Measurements from ENCODE around the gene MMGT1. TPM values are rescaled to one million over a fixed set of nuclear protein-coding genes. Genes with fewer than 3 reads are reported as not detected.

MMGT1 gene
- total RNA-seq, 1 experiment from 2014 or later: 25.8 TPM

- TF ChIP-seq EZH2 (IDR thresholded peaks at IDR 0.05; ENCODE audit: borderline replicate concordance, low read depth, low read length, poor library complexity, severe bottlenecking) (no peak), CTCF (conservative IDR thresholded peaks at IDR 0.05; ENCODE audit: low read depth, low read length) (no peak)
- DNase-seq (ENCODE audit: low spot score): no peak
- POLR2A ChIA-PET (ENCODE audit: low non-redundant PET): no interaction called here
- Histone ChIP-seq H3K27ac (ENCODE audit: low read depth, low read length, poor library complexity, severe bottlenecking) (no peak overlapping the region), H3K4me3 (ENCODE audit: low read depth, low read length, poor library complexity, severe bottlenecking) (no peak overlapping the region), H3K27me3 (replicated peaks; ENCODE audit: insufficient read depth, low read depth, low read length, poor library complexity) (no peaks in the 10 kb centered on the region), H3K4me1 (ENCODE audit: insufficient read depth, low read length, poor library complexity, severe bottlenecking) (no peaks in the 10 kb centered on the region), H3K36me3 (ENCODE audit: insufficient read depth, low read length, poor library complexity, severe bottlenecking) (no peaks in the 10 kb centered on the region), H3K9me3 (ENCODE audit: low read depth, low read length, poor library complexity, severe bottlenecking) (no peaks in the 10 kb centered on the region)
- CTCF ChIA-PET: no interaction called here
- intact Hi-C loops (cut with micrococcal nuclease; ENCODE audit: unreplicated experiment): no loop called here
- no TSS peak for BruUV-seq (replicated peaks)
Observed at GRCh38 chrX:135988245-135988644, 14.5 kb upstream of the MMGT1 start.

- Histone ChIP-seq H3K36me3 (ENCODE audit: insufficient read depth, low read length, poor library complexity, severe bottlenecking) (no peaks in the 10 kb centered on the region), H3K4me3 (ENCODE audit: low read depth, low read length, poor library complexity, severe bottlenecking) (peak overlapping the region; percentile 69), H3K27ac (ENCODE audit: low read depth, low read length, poor library complexity, severe bottlenecking) (peak overlapping the region; percentile 57), H3K4me1 (ENCODE audit: insufficient read depth, low read length, poor library complexity, severe bottlenecking) (no peaks in the 10 kb centered on the region), H3K9me3 (ENCODE audit: low read depth, low read length, poor library complexity, severe bottlenecking) (no peaks in the 10 kb centered on the region), H3K27me3 (replicated peaks; ENCODE audit: insufficient read depth, low read depth, low read length, poor library complexity) (no peaks in the 10 kb centered on the region)
- TF ChIP-seq EZH2 (IDR thresholded peaks at IDR 0.05; ENCODE audit: borderline replicate concordance, low read depth, low read length, poor library complexity, severe bottlenecking) (no peak), CTCF (conservative IDR thresholded peaks at IDR 0.05; ENCODE audit: low read depth, low read length) (no peak)
- ChIA-PET POLR2A (ENCODE audit: low non-redundant PET) (no interaction called here), CTCF (no interaction called here)
- no TSS peak for BruUV-seq (replicated peaks)
- no peak for DNase-seq (ENCODE audit: low spot score)
- intact Hi-C loops (cut with micrococcal nuclease; ENCODE audit: unreplicated experiment): no loop called here
Observed at GRCh38 chrX:135985973-135986310, 12.2 kb upstream of the MMGT1 start.

GRCh38 chrX:135985157-135985972 is 11.6 kb upstream of the MMGT1 start, which contains the start of gene SLC9A6:
TSS of gene SLC9A6 (plus strand) at chrX:135985435. CDS start at chrX:135985659, 224 bp downstream.
- TF ChIP-seq CTCF (conservative IDR thresholded peaks at IDR 0.05; ENCODE audit: low read depth, low read length): no peak
- TF ChIP-seq EZH2 (IDR thresholded peaks at IDR 0.05; ENCODE audit: borderline replicate concordance, low read depth, low read length, poor library complexity, severe bottlenecking): no peak
- POLR2A ChIA-PET (ENCODE audit: low non-redundant PET): no interaction called here
- no TSS peak for BruUV-seq (replicated peaks)
- Histone ChIP-seq H3K27me3 (replicated peaks; ENCODE audit: insufficient read depth, low read depth, low read length, poor library complexity) (no peaks in the 10 kb centered on the region), H3K4me3 (ENCODE audit: low read depth, low read length, poor library complexity, severe bottlenecking) (peak within 1 kb of the TSS; percentile 69), H3K36me3 (ENCODE audit: insufficient read depth, low read length, poor library complexity, severe bottlenecking) (no peaks in the 10 kb centered on the region), H3K9me3 (ENCODE audit: low read depth, low read length, poor library complexity, severe bottlenecking) (no peaks in the 10 kb centered on the region), H3K27ac (ENCODE audit: low read depth, low read length, poor library complexity, severe bottlenecking) (peak within 1 kb of the TSS; percentile 57), H3K4me1 (ENCODE audit: insufficient read depth, low read length, poor library complexity, severe bottlenecking) (no peaks in the 10 kb centered on the region)
- CTCF ChIA-PET: no interaction called here
- intact Hi-C loops (cut with micrococcal nuclease; ENCODE audit: unreplicated experiment): no loop called here
- DNase-seq (ENCODE audit: low spot score): peak; percentile 72
